GM19324 (cell line): ENCODE measurements around the gene MGAM2.
"Not testable (repeated sequence)": the region's sequence is repeated elsewhere in the genome, so short reads cannot be mapped to it uniquely, and the experiment has no call there.

Source experiments
- ATAC-seq: cut with Tn5 transposase; IDR thresholded peaks from one replicate; pipeline ENCODE4 v1.9.1; 2021; ENCODE audit warnings: mild to moderate bottlenecking, moderate library complexity; ENCODE audit not compliant: unreplicated experiment, low FRiP score

The MGAM2 gene

DNA sequence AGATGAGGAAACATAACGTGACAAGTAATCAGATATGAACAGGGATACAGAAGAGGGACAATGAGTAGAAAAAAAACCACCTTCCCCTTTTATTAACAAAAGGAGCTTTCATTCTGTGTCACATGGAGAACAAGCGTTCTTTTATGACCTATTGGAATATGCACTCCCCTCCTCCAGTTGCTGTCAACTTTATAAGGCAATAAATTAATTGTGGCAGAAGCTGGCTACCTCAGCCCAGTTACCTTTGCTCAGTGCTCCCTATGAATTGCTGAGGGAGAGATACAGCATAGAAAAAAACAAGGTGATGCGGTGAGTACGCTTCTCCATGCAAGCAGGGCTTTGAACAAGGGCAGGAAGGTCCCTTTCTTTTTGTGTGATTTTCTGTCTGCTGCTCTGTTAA is at the start of gene MGAM2:
Gene MGAM2 (plus strand): TSS at position 220 of the 400 bp plus-strand sequence. CDS start 5,156 bp downstream, outside the sequence.
- ATAC-seq = no peak

GRCh38 chr7:142063551-142064442 is 47.7 kb upstream of the MGAM2 start:
- ATAC-seq = no peak

- no peak for ATAC-seq
Observed at GRCh38 chr7:142066536-142066935, 45.0 kb upstream of the MGAM2 start.

DNA sequence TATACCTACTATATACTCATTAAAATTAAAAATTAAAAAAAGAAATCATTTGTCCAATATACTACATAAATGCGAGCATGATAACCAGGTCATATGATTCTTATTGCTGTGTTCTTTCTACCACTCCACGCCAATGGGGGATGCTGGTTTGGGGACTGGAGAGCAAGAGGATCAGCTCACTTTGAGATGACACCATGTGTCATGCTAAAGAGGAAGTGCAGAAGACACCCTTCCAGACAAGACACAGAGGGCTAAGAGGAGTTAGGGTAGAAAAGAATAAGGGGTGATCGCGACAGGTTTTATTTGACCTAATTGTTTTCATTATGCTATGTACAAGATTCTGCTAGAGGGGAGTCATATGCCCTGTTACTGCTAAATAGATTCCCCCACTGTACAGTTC is 33.8 kb upstream of the MGAM2 start:
- no peak for ATAC-seq

DNA sequence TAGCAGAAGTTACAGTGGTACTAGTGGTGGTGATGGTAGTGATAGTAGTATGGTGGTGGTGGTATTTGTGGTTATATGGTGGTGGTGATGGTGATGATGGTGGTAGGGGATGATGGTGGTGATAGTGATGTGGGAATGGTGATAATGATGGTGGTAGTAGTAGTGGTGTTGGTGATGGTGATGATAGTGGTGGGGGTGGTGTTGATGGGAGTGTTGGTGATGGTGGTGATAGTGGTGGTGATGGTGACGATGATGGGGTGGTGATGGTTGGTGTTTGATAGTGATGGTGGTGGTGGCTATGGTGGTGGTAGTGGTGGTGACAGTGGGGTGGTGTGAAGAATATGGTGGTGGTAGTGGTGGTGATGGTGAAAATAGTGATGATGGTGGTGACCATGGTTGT is 27.9 kb upstream of the MGAM2 start:
- no peak for ATAC-seq

DNA sequence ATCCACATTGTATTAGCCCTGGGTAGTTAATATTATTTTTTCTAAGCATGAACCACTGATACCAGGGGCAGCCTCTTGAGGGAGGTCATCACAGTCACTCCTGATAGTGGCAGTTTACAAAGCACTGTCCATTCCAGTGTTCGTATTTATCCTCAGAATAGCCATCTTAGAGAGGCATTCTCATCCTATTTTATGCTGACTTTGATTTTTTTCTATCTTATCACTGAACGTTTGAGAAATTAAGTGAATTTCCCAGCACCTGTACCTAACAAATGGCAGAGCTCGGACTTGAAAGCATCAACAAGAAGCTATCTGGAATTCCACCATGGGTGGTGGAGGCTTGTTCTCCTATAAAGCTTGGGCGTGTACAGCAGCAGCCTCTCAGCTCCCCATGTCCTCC is 26.1 kb upstream of the MGAM2 start:
- no peak for ATAC-seq

- no peak for ATAC-seq
Observed at GRCh38 chr7:142088022-142088714, 23.4 kb upstream of the MGAM2 start.

DNA sequence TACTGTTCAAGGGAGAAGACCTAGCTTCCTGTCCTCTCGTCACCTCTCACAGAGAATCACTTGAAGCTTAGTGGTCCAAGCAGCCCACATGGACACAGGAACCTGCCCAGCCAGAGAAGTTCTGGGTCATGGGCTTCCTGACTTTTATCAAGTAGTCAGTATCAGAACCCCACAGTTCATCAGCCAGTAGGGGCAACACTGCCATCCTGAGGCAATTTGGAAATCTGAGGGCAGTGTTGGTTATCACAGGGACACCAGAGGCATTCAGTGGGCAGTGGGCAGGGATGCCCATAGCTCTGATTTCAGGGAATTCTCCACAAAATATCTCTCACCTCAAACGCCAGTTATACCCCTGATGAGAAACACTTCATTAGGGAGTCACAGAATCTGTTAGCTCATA is 22.5 kb upstream of the MGAM2 start:
- ATAC-seq = no peak

GRCh38 chr7:142091961-142092360 is 19.6 kb upstream of the MGAM2 start:
- no peak for ATAC-seq

DNA sequence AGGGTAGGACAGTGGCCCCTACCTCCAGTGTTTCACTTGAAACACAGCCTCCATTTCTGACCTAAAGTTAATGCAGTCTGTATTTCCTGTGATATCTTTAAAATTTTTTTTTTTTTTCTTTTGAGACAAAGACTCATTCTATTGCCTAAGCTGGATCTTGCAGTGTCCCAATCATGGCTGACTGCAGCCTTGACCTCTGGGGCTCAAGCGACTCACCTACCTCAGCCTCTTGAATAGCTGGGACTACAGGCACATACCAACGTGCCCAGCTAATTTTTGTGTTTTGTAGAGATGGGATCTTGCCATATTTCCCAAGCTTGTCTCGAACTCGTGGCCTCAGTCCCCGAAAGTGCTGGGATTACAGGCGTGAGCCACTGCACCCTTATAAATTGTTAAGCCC is 16.7 kb upstream of the MGAM2 start:
- ATAC-seq = no peak

DNA sequence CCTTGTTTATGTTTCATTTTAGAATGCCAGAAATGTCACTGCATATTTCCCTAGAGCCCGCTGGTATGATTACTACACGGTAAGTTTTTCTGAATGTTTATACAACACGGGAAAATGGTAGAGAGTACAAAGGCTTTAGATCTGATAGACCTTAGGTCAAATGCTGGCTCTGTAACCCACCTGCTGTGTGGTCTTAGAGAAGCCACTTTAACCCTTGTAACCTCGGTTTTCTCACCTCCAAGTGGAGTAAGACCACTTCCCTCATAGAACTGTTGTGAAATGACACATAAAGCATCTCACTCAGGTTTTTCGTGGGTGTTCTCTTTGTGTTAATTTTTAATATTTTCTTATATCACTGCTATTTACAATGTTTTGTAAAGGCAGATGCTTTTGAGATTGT is 13.9 kb upstream of the MGAM2 start:
- no peak for ATAC-seq

- no peak for ATAC-seq
Observed at GRCh38 chr7:142098004-142098403, 13.5 kb upstream of the MGAM2 start.

DNA sequence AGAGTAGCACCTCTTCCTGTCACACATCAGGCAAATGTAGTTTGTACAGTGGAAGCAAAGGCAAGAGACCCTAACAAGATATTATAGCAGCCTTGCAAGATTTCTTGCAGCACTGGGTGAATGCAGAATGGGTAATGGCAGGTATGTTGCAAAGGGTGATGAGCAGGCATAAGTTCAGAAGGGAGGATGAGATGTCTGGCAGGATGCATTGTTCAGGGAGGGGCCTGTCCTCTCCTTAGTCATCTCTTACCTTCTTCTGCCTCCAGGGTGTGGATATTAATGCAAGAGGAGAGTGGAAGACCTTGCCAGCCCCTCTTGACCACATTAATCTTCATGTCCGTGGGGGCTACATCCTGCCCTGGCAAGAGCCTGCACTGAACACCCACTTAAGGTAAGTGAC is 12.2 kb upstream of the MGAM2 start:
- not testable (repeated sequence) for ATAC-seq

DNA sequence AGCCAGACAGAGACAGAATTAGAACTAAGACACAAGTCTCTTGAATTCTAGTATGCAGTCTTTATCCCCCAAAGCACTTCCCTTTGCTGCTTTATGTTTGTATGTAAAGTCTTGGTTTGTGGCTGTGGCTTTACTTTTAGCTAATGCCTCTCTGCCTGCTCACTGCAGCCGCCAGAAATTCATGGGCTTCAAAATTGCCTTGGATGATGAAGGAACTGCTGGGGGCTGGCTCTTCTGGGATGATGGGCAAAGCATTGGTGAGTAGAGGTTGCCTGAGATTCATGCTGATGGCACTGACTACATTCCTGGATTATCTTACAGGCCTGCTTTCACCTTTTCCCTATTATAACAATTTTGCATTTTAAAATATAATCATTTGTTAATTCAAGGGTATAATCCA is 10.9 kb upstream of the MGAM2 start:
- no peak for ATAC-seq

GRCh38 chr7:142101794-142102193 is 9.7 kb upstream of the MGAM2 start:
- ATAC-seq = not testable (repeated sequence)

- ATAC-seq = no peak
Observed at GRCh38 chr7:142104550-142105527, 6.7 kb upstream of the MGAM2 start.

GRCh38 chr7:142108728-142109505 is 2.6 kb upstream of the MGAM2 start:
- ATAC-seq = no peak

GRCh38 chr7:142110098-142110497 is 1.4 kb upstream of the MGAM2 start:
- ATAC-seq = no peak

GRCh38 chr7:142110638-142111037 is 880 bp upstream of the MGAM2 start:
- ATAC-seq = no peak

DNA sequence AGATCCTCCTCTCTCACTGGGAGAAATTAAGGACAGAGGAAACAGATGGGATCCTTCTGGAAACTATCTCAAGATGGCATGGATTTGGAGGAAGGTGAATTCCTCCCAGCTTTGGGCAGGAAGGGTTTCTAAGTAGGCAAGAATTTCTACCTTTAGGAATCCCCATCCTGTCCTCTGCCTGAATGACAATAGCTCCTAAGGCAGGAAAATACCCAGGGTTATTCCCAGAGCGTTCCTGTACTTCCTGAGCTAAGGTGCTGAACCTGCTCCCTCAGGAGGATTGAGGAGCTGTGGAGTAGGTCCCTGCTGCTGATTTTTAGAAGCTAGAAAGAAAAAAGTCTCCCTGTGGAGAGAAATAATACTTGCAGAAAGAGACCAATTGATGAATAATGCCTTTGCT is 568 bp downstream of the MGAM2 start:
- no peak for ATAC-seq
